Bronchial epithelial cell (primary cell): Measurements from ENCODE around the gene BRAP. TPM values are rescaled to one million over a fixed set of nuclear protein-coding genes. Genes with fewer than 3 reads are reported as not detected.
A peak's percentile ranks its signal among the peaks of the same experiment; 100 is the strongest.
"Not testable (repeated sequence)": the region's sequence is repeated elsewhere in the genome, so short reads cannot be mapped to it uniquely, and the experiment has no call there.

Source experiments
- DNase-seq: peaks from one replicate; pipeline ENCODE4 v3.0.0-alpha.2; 2010; ENCODE audit warnings: low read depth
- FAIRE-seq: peaks from 2 replicates; lab custom pipeline; 2011; peaks lifted over from hg19 to GRCh38; lab: Jason Lieb, UNC
- H3K27me3 ChIP-seq: 2 replicates; pipeline ENCODE4 v1.5.1; 2011; ENCODE audit warnings: low read length; ENCODE audit not compliant: control insufficient read depth, insufficient read depth
- H3K36me3 ChIP-seq: 2 replicates; pipeline ENCODE4 v1.5.1; 2011; ENCODE audit warnings: low read length; ENCODE audit not compliant: control insufficient read depth, insufficient read depth
- H3K4me3 ChIP-seq: 2 replicates; pipeline ENCODE4 v1.5.1; 2011; ENCODE audit warnings: mild to moderate bottlenecking, low read depth, low read length, control low read depth
- total RNA-seq: library from RNA; depleted of rRNA; stranded (reverse); fragments of >200 nt; gene quantifications from 2 replicates; pipeline ENCODE4 v1.2.1, GENCODE V29; 2014
- TF ChIP-seq, protein P1 (sequence below): IDR thresholded peaks from 2 replicates; pipeline ENCODE4 v1.5.1; 2011; ENCODE audit warnings: mild to moderate bottlenecking, moderate library complexity, low read length, control low read depth, inconsistent platforms; ENCODE audit not compliant: insufficient read depth, severe bottlenecking

The BRAP gene
- total RNA-seq, 1 donor from 2014 or later: 18.7 TPM

DNA sequence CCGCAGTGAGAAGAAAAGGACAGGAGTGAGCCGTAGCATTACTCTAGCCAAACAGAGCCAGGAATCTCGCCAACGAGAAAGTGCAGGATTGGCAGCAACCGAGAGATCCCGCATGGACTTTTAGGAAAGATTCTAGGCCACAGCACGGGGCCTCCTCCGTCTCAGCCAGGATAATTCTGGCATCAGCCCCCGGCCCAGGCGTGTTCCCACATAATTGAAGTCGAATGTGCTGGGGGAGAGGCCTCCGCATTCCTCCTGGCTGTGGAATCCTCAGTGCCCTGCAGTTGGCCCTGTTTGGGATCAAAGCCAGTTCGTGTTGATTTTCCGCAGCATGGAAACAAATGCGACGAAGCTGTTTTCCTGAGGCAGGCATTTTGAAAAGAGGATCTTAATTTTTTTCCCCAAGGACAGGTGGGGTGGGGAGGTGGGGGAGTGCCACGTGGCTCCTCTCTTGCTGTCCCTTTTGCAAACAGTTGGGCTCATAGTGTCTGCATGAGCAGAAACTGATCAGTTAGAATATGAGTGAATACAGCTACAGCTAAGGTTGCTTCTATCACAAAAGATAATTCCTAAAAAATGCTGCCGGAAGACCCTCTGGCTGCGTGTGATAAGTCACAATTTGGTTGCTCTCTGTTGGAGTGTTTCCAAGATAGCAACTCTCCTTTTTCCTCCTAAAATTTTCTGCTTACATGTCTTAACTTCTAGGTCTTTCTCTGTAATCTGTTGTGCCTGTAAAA is 49.4 kb downstream of the BRAP start:
- FAIRE-seq: no peak
- TF ChIP-seq, protein P1, sequence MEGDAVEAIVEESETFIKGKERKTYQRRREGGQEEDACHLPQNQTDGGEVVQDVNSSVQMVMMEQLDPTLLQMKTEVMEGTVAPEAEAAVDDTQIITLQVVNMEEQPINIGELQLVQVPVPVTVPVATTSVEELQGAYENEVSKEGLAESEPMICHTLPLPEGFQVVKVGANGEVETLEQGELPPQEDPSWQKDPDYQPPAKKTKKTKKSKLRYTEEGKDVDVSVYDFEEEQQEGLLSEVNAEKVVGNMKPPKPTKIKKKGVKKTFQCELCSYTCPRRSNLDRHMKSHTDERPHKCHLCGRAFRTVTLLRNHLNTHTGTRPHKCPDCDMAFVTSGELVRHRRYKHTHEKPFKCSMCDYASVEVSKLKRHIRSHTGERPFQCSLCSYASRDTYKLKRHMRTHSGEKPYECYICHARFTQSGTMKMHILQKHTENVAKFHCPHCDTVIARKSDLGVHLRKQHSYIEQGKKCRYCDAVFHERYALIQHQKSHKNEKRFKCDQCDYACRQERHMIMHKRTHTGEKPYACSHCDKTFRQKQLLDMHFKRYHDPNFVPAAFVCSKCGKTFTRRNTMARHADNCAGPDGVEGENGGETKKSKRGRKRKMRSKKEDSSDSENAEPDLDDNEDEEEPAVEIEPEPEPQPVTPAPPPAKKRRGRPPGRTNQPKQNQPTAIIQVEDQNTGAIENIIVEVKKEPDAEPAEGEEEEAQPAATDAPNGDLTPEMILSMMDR: no peak
- no peaks in the 10 kb centered on the region for H3K27me3 ChIP-seq

GRCh38 chr12:111635524-111635923 is 50.2 kb downstream of the BRAP start:
- H3K4me3 ChIP-seq: no peak overlapping the region
- TF ChIP-seq, protein P1: no peak
- H3K27me3 ChIP-seq: no peaks in the 10 kb centered on the region
- DNase-seq (no peak), FAIRE-seq (no peak)
- no peaks in the 10 kb centered on the region for H3K36me3 ChIP-seq

More for the DNA sequence above, 49.4 kb downstream of the BRAP start:
- Histone ChIP-seq H3K36me3 (no peaks in the 10 kb centered on the region), H3K4me3 (no peak overlapping the region)
- no peak for DNase-seq

GRCh38 chr12:111628505-111629260 is 57.1 kb downstream of the BRAP start:
- TF ChIP-seq, protein P1: no peak
- no peak overlapping the region for H3K4me3 ChIP-seq
- FAIRE-seq (no peak), DNase-seq (no peak)
- no peaks in the 10 kb centered on the region for H3K27me3 ChIP-seq
- no peaks in the 10 kb centered on the region for H3K36me3 ChIP-seq

DNA sequence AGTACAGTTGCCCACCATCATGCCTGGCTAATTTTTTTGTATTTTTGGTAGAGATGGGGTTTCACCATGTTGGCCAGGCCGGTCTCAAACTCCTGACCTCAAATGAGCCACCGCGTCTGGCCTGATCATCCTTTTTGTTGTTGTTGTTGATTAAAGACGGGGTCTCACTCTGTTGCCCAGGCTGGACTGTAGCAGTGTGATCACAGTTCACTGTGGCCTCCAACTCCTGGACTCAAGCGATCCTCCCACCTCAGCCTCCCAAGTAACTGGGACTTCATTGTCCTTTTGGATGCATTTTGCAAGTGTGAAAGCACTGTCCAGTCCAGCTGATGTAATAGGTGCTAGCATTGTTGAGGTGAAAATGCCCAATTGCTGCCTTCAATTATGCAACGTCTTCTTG is 59.5 kb downstream of the BRAP start:
- DNase-seq: no peak

DNA sequence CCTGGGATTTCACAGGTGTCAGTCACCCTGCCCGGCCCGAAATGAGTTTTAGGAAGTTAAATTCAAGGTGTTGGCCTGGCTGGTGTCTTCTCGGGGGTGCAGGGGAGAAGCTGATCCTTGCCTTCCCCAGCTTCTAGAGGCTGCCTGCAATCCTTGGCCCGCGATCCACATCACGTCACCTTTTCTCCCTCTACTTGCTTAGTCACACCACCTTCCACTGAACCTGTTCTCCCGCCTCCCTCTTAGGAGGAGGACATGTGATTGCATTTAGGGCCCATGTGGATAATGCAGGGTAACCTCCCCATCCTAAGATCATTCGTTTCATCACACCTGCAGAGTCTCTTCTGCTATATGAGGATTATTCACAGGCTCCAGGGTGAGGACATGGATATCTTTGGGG is 61.2 kb downstream of the BRAP start:
- Histone ChIP-seq H3K27me3 (no peaks in the 10 kb centered on the region), H3K36me3 (no peaks in the 10 kb centered on the region), H3K4me3 (no peak overlapping the region)
- FAIRE-seq: peak; percentile 83
- DNase-seq: peak; percentile 80
- TF ChIP-seq, protein P1: no peak

More for the DNA sequence above, 59.5 kb downstream of the BRAP start:
- Histone ChIP-seq H3K27me3 (no peaks in the 10 kb centered on the region), H3K36me3 (no peaks in the 10 kb centered on the region), H3K4me3 (no peak overlapping the region)
- no peak for FAIRE-seq
- TF ChIP-seq, protein P1: no peak

- DNase-seq, FAIRE-seq, H3K36me3 ChIP-seq, H3K27me3 ChIP-seq, H3K4me3 ChIP-seq: not testable (repeated sequence)
These were observed 67.9 kb downstream of the BRAP start for GRCh38 chr12:111617841-111618240.
